ENCODE results near the gene MICAL2.

The MICAL2 gene

DNA sequence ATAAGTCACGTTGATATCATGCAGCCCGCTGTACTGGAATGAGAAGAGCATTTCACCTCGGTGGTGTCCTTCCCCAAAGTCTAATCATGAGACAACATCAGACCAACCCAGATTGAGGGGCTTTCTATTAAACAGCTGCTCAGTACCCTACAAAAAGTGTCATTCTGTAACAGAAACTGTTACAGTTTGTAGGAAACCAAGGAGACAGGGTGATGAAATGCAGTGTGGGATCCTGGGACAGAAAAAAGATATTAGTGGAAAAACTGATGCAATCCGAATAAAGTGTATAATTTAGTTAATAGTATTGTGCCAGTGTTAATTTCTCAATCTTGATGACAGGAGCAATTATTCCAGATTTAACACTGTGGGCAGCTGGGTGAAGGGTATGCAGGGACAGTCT, 128.0 kb downstream of the MICAL2 start:
- no peak for TF ChIP-seq TEAD4 (IDR thresholded peaks at IDR 0.05)
- TF ChIP-seq TAF1 (IDR thresholded peaks at IDR 0.05; ENCODE audit: low read depth): no peak

DNA sequence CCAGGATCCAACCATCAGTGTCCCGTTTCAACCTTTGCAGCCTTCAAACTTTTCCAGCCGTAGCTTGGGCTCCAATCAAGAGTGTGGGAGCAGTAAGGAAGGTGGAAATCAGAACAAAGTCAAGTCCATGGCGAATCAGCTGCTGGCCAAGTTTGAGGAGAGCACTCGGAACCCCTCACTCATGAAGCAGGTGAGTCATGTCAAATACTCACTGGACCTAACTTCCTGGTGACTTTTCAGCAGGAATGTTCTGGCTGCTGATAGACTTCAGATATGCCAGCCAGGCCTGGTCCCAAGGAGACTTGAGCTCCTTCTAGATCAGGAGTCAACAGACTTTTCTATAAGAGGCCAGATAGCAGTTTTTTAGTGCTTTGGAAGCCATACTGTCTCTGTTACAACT, 129.0 kb downstream of the MICAL2 start:
- TF ChIP-seq EP300 (IDR thresholded peaks at IDR 0.05; ENCODE audit: borderline replicate concordance) (no peak), NFIC (IDR thresholded peaks at IDR 0.05) (no peak), TAF1 (IDR thresholded peaks at IDR 0.05; ENCODE audit: low read depth) (no peak), TCF12 (IDR thresholded peaks at IDR 0.05; ENCODE audit: low read depth) (no peak)
- TF ChIP-seq, protein P1, sequence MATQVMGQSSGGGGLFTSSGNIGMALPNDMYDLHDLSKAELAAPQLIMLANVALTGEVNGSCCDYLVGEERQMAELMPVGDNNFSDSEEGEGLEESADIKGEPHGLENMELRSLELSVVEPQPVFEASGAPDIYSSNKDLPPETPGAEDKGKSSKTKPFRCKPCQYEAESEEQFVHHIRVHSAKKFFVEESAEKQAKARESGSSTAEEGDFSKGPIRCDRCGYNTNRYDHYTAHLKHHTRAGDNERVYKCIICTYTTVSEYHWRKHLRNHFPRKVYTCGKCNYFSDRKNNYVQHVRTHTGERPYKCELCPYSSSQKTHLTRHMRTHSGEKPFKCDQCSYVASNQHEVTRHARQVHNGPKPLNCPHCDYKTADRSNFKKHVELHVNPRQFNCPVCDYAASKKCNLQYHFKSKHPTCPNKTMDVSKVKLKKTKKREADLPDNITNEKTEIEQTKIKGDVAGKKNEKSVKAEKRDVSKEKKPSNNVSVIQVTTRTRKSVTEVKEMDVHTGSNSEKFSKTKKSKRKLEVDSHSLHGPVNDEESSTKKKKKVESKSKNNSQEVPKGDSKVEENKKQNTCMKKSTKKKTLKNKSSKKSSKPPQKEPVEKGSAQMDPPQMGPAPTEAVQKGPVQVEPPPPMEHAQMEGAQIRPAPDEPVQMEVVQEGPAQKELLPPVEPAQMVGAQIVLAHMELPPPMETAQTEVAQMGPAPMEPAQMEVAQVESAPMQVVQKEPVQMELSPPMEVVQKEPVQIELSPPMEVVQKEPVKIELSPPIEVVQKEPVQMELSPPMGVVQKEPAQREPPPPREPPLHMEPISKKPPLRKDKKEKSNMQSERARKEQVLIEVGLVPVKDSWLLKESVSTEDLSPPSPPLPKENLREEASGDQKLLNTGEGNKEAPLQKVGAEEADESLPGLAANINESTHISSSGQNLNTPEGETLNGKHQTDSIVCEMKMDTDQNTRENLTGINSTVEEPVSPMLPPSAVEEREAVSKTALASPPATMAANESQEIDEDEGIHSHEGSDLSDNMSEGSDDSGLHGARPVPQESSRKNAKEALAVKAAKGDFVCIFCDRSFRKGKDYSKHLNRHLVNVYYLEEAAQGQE (IDR thresholded peaks at IDR 0.05; ENCODE audit: low read depth): no peak
- TF ChIP-seq, protein P2, sequence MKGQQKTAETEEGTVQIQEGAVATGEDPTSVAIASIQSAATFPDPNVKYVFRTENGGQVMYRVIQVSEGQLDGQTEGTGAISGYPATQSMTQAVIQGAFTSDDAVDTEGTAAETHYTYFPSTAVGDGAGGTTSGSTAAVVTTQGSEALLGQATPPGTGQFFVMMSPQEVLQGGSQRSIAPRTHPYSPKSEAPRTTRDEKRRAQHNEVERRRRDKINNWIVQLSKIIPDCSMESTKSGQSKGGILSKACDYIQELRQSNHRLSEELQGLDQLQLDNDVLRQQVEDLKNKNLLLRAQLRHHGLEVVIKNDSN (IDR thresholded peaks at IDR 0.05): no peak

DNA sequence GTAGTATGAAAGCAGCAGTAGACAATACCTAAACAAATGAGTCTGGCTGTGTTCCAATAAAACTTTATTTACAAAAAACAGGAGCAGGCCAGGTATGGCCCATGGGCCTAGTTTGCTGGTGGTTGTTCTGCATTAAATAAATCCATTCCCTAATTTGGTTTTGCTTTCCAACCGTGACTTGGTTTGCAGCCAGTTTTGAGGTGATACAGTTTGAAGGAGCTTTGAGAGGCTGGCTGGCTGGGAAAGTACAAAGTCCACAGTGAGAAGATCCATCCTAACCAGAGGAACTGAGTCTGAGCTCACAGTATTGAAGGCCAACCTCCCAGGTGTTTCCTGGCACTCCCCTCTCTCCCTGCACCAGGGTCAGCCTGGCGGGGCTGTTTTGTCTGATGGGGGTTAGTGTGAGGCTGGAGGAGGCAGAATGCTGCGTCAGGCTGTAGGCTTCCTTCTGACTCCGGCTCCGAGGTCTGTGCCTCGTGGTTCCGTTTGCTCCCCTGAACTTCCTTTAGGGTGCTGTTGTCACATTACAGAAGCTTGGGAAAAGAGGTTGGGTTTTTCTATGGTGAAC, 129.5 kb downstream of the MICAL2 start:
- TF ChIP-seq NFIC (IDR thresholded peaks at IDR 0.05): peak; percentile 41
- TF ChIP-seq, protein P1 (IDR thresholded peaks at IDR 0.05; ENCODE audit: low read depth): no peak

DNA sequence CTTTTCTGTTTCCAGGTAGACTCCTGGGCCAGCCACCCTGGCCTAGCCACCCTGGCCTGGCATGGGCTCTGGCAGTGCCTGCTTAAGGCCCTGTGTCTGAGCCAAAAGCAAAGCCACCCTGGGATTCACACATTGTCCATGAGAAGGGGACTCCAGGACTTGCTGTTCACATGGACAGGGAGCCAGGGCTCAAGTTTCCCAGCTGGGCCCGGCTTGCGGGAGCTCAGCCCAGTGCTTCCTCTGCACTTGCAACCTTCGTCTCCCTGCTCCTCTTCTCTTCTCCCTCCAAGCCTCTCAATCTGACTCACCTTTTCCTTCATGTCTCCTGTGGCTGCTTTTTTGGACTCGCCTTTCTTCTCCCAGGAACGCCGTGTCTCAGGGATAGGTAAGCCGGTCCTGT, 130.3 kb downstream of the MICAL2 start:
- TF ChIP-seq TAF1 (IDR thresholded peaks at IDR 0.05; ENCODE audit: low read depth) (no peak), CREB1 (IDR thresholded peaks at IDR 0.05; ENCODE audit: low read depth) (no peak), RAD21 (IDR thresholded peaks at IDR 0.05; ENCODE audit: low read depth) (no peak)

DNA sequence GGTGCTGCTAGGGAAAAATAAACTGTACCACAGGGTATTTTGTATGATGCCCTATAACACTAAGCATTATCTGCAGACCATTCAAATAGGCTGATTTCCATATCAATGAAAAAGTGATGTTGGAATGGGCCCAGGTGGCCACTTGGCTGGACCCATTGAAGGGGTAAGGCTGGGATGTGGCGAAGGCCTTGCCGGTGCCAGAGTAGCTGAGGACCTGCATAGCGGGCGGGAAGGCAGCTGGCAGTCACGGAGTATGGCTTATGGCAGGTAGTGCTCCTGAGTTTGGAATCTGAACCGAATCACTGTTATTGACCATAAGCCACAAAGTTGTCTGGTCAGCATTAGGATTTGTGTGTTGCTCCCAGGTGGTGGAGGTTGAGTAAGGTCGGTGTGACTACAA, 131.0 kb downstream of the MICAL2 start:
- TF ChIP-seq TCF12 (IDR thresholded peaks at IDR 0.05; ENCODE audit: low read depth): no peak
- TF ChIP-seq CREB1 (IDR thresholded peaks at IDR 0.05; ENCODE audit: low read depth): no peak
- TF ChIP-seq EP300 (IDR thresholded peaks at IDR 0.05; ENCODE audit: borderline replicate concordance): no peak
- TF ChIP-seq FOXM1 (IDR thresholded peaks at IDR 0.05; ENCODE audit: borderline replicate concordance, low read depth): no peak
- TF ChIP-seq RAD21 (IDR thresholded peaks at IDR 0.05; ENCODE audit: low read depth): no peak

DNA sequence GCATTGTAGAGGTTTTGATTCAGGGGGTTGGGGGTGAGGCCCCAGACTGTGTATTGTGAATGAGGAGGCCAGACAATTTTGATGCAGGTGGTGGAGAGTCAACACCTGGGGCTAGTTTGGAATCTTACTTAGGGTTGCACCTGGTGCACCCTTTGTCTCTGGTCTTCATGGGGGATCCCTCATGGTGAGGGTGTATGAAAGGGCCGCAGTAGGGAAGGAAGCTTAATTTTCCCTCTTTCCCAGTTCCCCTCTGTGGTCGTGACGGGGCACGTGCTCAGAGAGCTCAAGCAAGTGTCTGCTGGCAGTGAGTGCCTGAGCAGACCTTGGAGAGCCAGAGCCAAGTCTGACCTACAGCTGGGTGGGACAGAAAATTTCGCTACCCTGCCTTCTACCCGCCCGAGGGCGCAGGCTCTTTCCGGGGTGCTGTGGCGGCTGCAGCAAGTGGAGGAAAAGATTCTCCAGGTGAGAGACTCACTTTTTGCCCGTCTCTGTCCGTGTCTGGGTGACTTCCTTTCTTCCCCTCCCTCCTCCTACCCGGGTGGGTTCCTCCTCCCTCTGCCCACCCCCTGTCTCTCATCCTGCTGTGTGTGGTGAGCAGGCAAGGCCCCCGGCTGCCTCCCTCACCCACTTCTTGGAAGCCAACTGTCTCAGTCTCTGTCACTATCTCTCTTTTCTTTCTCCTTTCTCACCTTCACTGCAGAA, 131.7 kb downstream of the MICAL2 start:
- TF ChIP-seq YY1 (IDR thresholded peaks at IDR 0.05; ENCODE audit: low read depth) (no peak), TAF1 (IDR thresholded peaks at IDR 0.05; ENCODE audit: low read depth) (no peak), RAD21 (IDR thresholded peaks at IDR 0.05; ENCODE audit: low read depth) (no peak), NFIC (IDR thresholded peaks at IDR 0.05) (no peak), TEAD4 (IDR thresholded peaks at IDR 0.05) (no peak), EGR1 (IDR thresholded peaks at IDR 0.05) (no peak), EP300 (IDR thresholded peaks at IDR 0.05; ENCODE audit: borderline replicate concordance) (no peak), FOXM1 (IDR thresholded peaks at IDR 0.05; ENCODE audit: borderline replicate concordance, low read depth) (no peak), ZBTB7A (IDR thresholded peaks at IDR 0.05; ENCODE audit: low read depth) (no peak)
- TF ChIP-seq, protein P2 (IDR thresholded peaks at IDR 0.05): no peak

DNA sequence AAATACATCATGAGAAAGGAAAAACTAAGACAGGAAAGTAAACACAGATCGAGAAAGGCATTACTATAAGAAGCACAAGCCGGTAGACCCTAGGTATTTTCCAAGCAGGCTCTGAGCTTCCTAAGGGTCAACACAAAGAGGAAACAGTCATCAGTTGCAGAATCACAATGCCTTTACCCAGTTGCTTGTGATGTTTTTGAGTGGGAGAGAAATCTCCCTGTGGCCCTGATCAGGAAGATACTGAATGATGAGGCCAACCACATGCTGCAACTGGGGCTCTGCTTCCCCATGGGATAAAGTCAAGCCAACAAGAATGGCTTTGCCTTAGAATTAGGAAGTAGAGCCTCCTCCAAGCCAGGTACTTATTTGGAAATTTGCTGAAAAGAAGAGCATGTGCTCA, 132.6 kb downstream of the MICAL2 start:
- no peak for TF ChIP-seq YY1 (IDR thresholded peaks at IDR 0.05; ENCODE audit: low read depth)
- TF ChIP-seq TEAD4 (IDR thresholded peaks at IDR 0.05): no peak
- TF ChIP-seq NFIC (IDR thresholded peaks at IDR 0.05): no peak
- TF ChIP-seq FOXM1 (IDR thresholded peaks at IDR 0.05; ENCODE audit: borderline replicate concordance, low read depth): no peak
- no peak for TF ChIP-seq RAD21 (IDR thresholded peaks at IDR 0.05; ENCODE audit: low read depth)
- TF ChIP-seq, protein P1 (IDR thresholded peaks at IDR 0.05; ENCODE audit: low read depth): no peak
- TF ChIP-seq TCF12 (IDR thresholded peaks at IDR 0.05; ENCODE audit: low read depth): no peak

Data from Ishikawa (cell line).